Upper lobe of left lung (tissue), 6 donors: ENCODE results near the gene BNIP2. TPM values are rescaled to one million over a fixed set of nuclear protein-coding genes. Genes with fewer than 3 reads are reported as not detected.
"Not testable (repeated sequence)": the region's sequence is repeated elsewhere in the genome, so short reads cannot be mapped to it uniquely, and the experiment has no call there.

Experiments used
- ATAC-seq, 2 donors: fragments of 200-7000 bp; cut with Tn5 transposase; one replicate each; pipeline ENCODE4 v1.9.1; 2022; ENCODE audit warnings: mild to moderate bottlenecking in 2 of 2, moderate library complexity in 2 of 2; ENCODE audit not compliant: low FRiP score in 2 of 2
- DNase-seq, 2 donors: peaks; one replicate each; pipeline ENCODE4 v3.0.0-alpha.2; 2019 to 2020
- H3K27ac ChIP-seq, 4 donors: fragments of 200-600 bp; sonication (generic); one replicate each; pipeline ENCODE4 v1.5.1; 2016 to 2019
- H3K27me3 ChIP-seq, 4 donors: fragments of 200-600 bp; sonication (generic); one replicate each; pipeline ENCODE4 v1.5.1; 2017 to 2019
- H3K36me3 ChIP-seq, 4 donors: fragments of 200-600 bp; sonication (generic); one replicate each; pipeline ENCODE4 v1.5.1; 2016 to 2019
- H3K4me1 ChIP-seq, 4 donors: fragments of 200-600 bp; sonication (generic); one replicate each; pipeline ENCODE4 v1.5.1; 2018 to 2019
- H3K4me3 ChIP-seq, 4 donors: fragments of 200-600 bp; sonication (generic); one replicate each; pipeline ENCODE4 v1.5.1; 2017 to 2019; ENCODE audit warnings: mild to moderate bottlenecking in 2 of 4, moderate library complexity in 1 of 4
- H3K9me3 ChIP-seq, 4 donors: fragments of 200-600 bp; sonication (generic); one replicate each; pipeline ENCODE4 v1.5.1; 2018 to 2019
- EP300 ChIP-seq, 4 donors: sonication (generic); formaldehyde crosslinking; IDR thresholded peaks; one replicate each; pipeline ENCODE4 v1.5.1; 2017; ENCODE audit warnings: antibody characterized with exemption in 4 of 4, control low read depth in 2 of 4
- POLR2A ChIP-seq, 4 donors: fragments of 450-650 bp; IDR thresholded peaks; one replicate each; pipeline ENCODE4 v1.5.1; 2016 to 2017; ENCODE audit warnings: antibody characterized with exemption in 4 of 4, mild to moderate bottlenecking in 2 of 4
- POLR2AphosphoS5 ChIP-seq, 2 donors: sonication (generic); formaldehyde crosslinking; IDR thresholded peaks; one replicate each; pipeline ENCODE4 v1.5.1; 2017; ENCODE audit warnings: antibody characterized with exemption in 2 of 2
- WGBS, 2 donors: methylation state at CpG; one replicate each; pipeline ENCODE4 v1.1.5; 2017 to 2018; 5-methylcytosine and 5-hydroxymethylcytosine counted together
- total RNA-seq, 6 donors: library from RNA; depleted of rRNA in 4 of 6; stranded (reverse); fragments of >200 nt in 4 of 6; gene quantifications; one replicate each; pipeline versions ENCODE4 v1.1.0 to v1.2.1, GENCODE V29; 2016 to 2021
- TF ChIP-seq, protein P1 (sequence below), 6 experiments: fragments of 450-650 bp in 4 of 6; fragments of 200-600 bp in 2 of 6; sonication (generic) in 2 of 6; IDR thresholded peaks; one replicate each; pipeline ENCODE4 v1.5.1; 2016 to 2019; ENCODE audit warnings: antibody characterized with exemption in 6 of 6
- donor health status: DM: no; HTN: no; CAD: no; lungs with moderate emphysema.
- donor health status: DM: no; HTN: yes; CAD: no; lungs with severe emphysema.

Gene BNIP2
- total RNA-seq, 6 donors from 2014 or later: 95.0 to 286 (median 152) TPM

DNA sequence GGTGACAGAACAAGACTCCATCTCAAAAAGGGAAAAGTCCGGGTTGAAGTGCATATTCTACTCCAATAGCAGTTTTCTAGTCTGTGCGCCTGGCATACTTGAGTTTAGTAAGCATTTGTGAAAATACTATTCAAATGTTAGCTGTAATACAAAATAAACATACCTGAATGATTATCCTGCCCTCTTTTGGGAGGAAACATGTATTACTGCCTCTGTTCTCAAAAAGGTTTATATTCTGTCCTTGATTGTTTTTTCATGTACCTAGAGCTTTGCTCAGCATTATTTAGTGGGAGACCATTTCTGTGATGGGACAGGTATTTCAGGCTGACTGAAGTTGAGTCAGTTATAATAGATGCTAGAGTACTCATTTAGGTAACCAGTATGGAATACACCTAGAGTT, 51.6 kb downstream of the BNIP2 start:
- DNase-seq, H3K9me3 ChIP-seq, H3K4me3 ChIP-seq, H3K4me1 ChIP-seq, H3K27me3 ChIP-seq, H3K27ac ChIP-seq, ATAC-seq: not testable (repeated sequence)
- peaks cover 0 to 36% (median 8%) of the 10 kb centered on the region in 4 donors for H3K36me3 ChIP-seq
- 79 to 83% methylated on average over 2 of the region's 2 CpGs for WGBS, 2 donors
- TF ChIP-seq, protein P1, sequence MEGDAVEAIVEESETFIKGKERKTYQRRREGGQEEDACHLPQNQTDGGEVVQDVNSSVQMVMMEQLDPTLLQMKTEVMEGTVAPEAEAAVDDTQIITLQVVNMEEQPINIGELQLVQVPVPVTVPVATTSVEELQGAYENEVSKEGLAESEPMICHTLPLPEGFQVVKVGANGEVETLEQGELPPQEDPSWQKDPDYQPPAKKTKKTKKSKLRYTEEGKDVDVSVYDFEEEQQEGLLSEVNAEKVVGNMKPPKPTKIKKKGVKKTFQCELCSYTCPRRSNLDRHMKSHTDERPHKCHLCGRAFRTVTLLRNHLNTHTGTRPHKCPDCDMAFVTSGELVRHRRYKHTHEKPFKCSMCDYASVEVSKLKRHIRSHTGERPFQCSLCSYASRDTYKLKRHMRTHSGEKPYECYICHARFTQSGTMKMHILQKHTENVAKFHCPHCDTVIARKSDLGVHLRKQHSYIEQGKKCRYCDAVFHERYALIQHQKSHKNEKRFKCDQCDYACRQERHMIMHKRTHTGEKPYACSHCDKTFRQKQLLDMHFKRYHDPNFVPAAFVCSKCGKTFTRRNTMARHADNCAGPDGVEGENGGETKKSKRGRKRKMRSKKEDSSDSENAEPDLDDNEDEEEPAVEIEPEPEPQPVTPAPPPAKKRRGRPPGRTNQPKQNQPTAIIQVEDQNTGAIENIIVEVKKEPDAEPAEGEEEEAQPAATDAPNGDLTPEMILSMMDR (IDR thresholded peaks at IDR 0.05): peak in 1 of 6 experiments; percentile 18

DNA sequence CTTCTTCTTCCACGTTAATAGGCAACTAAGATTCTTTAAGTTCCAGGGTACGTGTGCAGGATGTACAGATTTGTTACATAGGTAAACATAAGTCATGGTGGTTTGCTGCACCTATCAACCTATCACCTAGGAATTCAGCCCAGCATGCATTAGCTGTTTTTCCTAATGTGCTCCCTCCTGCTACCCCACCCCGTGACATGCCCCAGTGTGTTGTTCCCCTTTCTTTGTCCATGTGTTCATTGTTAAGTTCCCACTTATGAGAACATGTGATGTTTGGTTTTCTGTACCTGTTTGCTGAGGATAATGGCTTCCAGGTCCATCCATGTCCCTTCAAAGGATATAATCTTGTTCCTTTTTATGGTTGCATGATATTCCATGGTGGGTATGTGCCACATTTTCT, 52.9 kb downstream of the BNIP2 start:
- no peak for TF ChIP-seq EP300 (IDR thresholded peaks at IDR 0.05)
- no peak for TF ChIP-seq POLR2AphosphoS5 (IDR thresholded peaks at IDR 0.05)
- no peak for TF ChIP-seq POLR2A (IDR thresholded peaks at IDR 0.05)
- TF ChIP-seq, protein P1 (IDR thresholded peaks at IDR 0.05): no peak
- H3K27me3 ChIP-seq: no peaks in the 10 kb centered on the region
- H3K36me3 ChIP-seq: peaks cover 0 to 26% (median 6%) of the 10 kb centered on the region in 4 donors
- ATAC-seq: no peak
- 84 to 94% methylated on average over 3 of the region's 3 CpGs for WGBS, 2 donors
- DNase-seq: no peak
- H3K9me3 ChIP-seq: no peaks in the 10 kb centered on the region
- H3K4me1 ChIP-seq: no peaks in the 10 kb centered on the region
- H3K27ac ChIP-seq: no peak overlapping the region
- no peak overlapping the region for H3K4me3 ChIP-seq

DNA sequence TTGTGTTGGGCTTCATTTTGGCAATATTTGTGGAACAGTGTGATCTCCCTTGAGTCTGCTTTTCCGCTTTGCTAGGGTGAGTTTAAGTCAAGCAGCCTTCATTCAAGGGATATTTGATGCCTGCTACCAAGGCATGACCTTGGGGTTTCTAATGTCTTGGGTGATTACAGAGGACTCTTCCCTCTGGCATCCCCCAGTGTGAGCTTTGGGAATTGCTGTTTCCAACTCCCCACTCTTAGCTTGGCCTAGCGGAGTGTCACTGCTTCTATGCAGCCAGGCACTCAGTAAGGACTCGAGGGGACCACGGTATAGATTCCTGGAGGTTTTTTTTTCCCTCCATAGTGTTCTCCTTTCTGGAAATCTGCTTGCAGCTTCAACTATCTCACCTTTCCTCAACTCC, 56.4 kb downstream of the BNIP2 start:
- H3K9me3 ChIP-seq: no peaks in the 10 kb centered on the region
- no peaks in the 10 kb centered on the region for H3K4me1 ChIP-seq
- WGBS, 2 donors: 66 to 67% methylated on average over 4 of the region's 4 CpGs
- H3K27ac ChIP-seq: no peak overlapping the region
- peaks cover 0 to 6% (median 0%) of the 10 kb centered on the region in 4 donors for H3K36me3 ChIP-seq
- TF ChIP-seq POLR2A (IDR thresholded peaks at IDR 0.05): no peak
- TF ChIP-seq, protein P1 (IDR thresholded peaks at IDR 0.05): no peak
- H3K4me3 ChIP-seq: no peak overlapping the region
- DNase-seq: no peak
- no peaks in the 10 kb centered on the region for H3K27me3 ChIP-seq
- ATAC-seq: no peak

DNA sequence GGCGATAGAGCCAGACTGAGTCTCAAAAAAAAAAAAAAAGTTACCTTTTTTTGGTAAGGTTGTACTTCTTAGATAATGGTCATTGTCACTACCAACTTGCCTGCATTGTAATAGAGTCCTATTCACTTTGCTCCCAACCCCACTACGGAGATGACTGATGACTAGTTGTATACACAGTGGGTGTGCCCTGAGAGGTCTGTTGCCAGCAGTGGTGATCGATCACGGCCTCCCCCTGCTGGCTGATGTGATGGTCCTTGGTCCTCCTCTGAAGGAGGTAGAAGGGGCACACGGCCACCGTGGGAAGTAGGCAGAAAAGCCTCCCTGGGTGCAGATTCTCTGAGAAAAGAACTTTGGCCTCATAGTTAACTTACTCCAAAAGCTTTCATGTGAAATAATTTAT, 66.8 kb downstream of the BNIP2 start:
- Histone ChIP-seq H3K27ac (no peak overlapping the region), H3K9me3 (no peaks in the 10 kb centered on the region), H3K4me1 (no peaks in the 10 kb centered on the region), H3K36me3 (no peaks in the 10 kb centered on the region), H3K4me3 (no peak overlapping the region), H3K27me3 (no peaks in the 10 kb centered on the region)
- peak in 1 of 2 donors; percentile 66 for ATAC-seq
- 22 to 24% methylated on average over 6 of the region's 6 CpGs for WGBS, 2 donors
- peak in 1 of 2 donors; percentile 31 for DNase-seq
- TF ChIP-seq POLR2A (IDR thresholded peaks at IDR 0.05): no peak

DNA sequence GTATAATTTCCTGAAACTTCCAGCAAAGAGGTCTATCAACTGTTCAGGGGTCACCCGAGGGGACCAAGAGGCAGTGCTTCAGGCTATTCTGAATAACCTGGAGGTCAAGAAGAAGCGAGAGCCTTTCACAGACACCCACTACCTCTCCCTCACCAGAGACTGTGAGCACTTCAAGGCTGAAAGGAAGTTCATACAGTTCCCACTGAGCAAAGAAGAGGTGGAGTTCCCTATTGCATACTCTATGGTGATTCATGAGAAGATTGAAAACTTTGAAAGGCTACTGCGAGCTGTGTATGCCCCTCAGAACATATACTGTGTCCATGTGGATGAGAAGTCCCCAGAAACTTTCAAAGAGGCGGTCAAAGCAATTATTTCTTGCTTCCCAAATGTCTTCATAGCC, 70.7 kb downstream of the BNIP2 start:
- Histone ChIP-seq H3K27me3 (no peaks in the 10 kb centered on the region), H3K36me3 (no peaks in the 10 kb centered on the region), H3K4me1 (no peaks in the 10 kb centered on the region), H3K27ac (no peak overlapping the region), H3K4me3 (no peak overlapping the region), H3K9me3 (no peaks in the 10 kb centered on the region)
- ATAC-seq (no peak), DNase-seq (no peak)
- TF ChIP-seq, protein P1 (IDR thresholded peaks at IDR 0.05): no peak
- no peak for TF ChIP-seq EP300 (IDR thresholded peaks at IDR 0.05)
- TF ChIP-seq POLR2A (IDR thresholded peaks at IDR 0.05): no peak
- TF ChIP-seq POLR2AphosphoS5 (IDR thresholded peaks at IDR 0.05): no peak
- WGBS, 2 donors: 94 to 99% methylated on average over 4 of the region's 4 CpGs
